ELF-1 (cell line): ENCODE results near the gene NOP14.
A peak's percentile ranks its signal among the peaks of the same experiment; 100 is the strongest.
"Not testable (repeated sequence)": the region's sequence is repeated elsewhere in the genome, so short reads cannot be mapped to it uniquely, and the experiment has no call there.

ENCODE experiments used
- DNase-seq: peaks from one replicate; pipeline ENCODE4 v3.0.0-alpha.2; 2016; ENCODE audit warnings: low read depth, low spot score

NOP14 gene

DNA sequence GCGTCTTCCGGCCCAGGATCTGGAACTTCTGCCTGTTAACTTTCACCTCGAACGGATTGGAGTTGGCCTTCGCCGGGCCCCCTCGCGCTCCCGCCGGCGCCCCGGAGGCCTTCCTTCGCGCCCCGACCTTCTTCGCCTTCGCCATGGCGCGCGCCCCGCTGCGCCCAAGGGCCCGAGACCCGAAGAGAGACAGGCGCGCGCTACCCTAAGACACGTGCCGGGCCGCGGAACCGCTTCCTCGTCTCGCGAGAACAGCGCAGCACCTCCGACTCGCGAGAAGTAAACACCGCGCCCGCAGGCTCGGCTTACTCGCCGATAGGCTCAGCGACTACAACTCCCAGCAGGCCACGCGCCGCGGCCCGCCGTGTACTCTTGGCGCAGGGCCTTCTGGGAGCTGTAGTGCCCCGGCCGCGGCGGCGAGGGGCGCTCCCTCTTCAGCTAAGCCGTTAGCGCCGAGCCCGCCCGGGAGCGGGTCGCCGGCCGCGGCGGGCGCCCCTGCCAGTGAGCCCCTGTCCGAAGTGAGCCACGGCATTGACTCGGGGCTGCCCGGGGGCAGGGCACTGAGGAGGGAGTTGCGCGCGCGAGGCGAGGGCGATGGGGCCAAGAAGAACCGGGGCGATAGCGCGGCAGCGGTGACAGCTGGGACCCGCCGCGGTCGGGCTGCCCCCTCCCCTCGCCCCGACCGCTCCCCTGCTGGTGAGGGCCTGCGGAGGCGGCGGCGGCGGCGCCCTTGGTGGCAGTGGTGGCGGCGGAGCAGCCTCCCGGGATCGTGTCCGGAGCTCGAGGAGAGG, at the start of gene NOP14, which contains the start of gene GRK4:
Gene NOP14 (minus strand): TSS at position 232 of the 791 bp plus-strand sequence. CDS start 87 bp downstream, at position 145.
Gene GRK4 (plus strand): TSS at position 397 of the 791 bp plus-strand sequence. CDS start 500 bp downstream, outside the sequence.
- DNase-seq, result peak; percentile 98

DNA sequence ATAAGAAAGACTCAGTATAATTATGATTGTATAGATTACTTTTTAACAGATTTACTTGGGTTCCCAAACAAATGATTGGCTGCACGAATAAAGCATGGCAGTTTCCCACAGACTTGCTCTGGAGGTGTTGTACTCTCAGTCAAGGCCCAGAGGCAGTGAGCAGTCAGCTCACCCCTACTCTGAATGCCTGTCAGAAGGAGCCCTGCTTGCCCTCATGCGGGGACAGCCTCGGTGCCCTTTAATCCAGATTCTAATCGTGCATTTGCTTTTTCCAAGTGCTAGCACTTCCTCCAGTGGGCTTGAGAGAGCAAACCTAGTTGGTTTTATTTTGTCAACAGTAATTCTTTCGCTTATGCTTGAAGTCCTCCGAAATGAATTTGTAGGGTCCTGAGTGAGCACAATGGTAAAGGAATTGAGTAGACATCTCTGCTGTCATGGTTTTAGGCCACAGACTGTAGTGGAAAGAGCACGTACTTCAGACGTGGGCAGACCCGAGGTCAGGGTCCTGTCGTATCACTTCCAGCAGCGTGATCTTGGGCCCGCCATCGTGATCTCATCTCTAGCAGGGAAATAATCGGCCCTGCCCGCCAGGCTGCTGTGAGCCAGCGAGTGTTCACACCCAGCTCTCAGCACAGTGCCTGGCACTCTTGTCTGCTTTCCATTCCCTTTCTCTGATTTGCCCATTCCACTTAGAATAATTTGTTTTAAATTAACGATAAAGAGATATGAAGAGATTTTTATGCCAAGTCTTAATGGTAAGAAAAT, 48.4 kb upstream of the NOP14 start:
- no peak for DNase-seq

DNA sequence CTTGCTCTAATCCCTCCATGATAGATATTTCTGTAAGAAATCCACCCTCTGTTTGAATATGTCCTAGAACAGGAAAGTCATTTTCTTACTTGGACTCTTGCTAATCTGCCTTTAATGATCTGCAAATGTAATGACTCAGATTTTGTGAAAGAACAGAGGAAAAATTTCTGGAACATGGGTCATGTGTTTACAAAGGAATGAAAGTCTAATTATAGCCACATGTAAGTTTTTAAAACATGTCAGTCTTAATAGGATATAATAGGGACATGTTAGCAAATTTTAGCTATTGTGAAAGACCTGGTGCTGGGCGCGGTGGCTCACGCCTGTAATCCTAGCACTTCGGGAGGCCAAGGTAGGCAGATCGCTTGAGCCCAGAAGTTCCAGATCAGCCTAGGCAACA, 47.8 kb upstream of the NOP14 start:
- no peak for DNase-seq

DNA sequence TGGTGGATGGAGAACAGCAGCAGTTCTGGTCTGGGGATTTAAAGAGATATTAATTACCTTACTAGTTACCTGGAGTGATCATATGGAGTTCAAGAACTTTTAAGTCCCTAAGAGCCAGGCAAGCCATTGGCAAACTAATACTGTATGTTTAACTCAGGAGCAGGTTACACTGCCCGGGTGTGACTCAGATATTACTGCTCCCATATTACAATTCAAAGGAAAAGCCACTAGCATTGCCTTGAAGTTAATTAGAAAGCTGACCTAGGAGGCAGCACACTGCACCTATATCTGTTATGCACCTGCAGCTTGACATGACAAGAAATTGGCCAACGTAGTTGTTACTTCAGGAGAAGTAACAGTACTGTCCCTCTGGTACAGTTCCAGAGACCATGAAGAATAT, 47.4 kb upstream of the NOP14 start:
- DNase-seq, result no peak

DNA sequence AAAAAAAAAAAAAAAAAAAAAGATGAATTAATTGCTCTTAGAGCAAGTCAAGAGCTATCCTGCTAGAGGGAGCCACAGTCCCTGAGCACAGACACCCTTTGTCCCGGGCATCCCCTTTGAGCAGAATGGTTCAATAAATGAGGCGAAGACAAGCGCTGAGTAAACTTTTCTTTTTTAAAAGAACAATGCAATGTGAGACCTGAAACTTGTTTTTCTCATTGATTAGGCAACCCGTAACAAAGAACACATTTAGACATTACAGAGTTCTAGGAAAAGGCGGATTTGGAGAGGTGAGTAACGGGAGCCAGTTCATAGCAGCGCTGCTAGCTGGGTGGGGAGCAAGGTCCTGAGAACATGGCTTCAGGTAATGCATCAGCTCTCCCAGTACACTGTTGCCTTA, 46.2 kb upstream of the NOP14 start:
- DNase-seq, result no peak

DNA sequence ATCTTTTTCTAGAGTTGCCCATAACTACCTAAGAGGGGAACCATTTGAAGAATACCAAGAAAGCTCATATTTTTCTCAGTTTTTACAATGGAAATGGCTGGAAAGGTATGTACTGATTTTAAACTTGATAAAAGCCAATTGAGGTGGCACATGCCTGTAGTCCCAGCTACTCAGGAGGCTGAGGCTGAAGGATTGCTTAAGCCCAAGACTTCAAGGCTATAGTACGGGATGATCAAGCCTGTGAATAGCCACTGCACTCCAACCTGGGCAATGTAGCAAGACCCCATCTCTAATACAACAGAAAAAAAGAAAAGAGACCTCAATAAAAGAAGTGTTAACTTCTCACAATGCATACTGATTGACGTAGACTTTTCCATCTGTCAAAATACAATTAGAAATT, 44.5 kb upstream of the NOP14 start:
- DNase-seq, result no peak

DNA sequence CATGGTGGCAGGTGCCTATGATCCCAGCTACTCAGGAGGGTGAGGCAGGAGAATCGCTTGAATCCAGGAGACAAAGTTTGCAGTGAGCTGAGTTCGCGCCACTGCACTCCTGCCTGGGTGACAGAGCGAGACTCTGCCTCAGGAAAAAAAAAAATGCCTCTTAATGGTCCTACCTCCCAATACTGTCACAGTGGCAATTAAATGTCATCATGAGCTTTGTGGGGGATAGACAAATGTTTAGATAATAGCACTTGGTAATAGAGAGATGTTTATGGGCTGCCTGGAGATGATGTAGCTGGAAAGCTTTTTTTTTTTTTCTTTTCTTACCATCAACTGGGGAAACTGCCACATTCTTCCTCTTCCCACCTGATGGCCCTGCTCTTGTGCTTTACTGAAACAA, 33.2 kb upstream of the NOP14 start:
- DNase-seq, result no peak

DNA sequence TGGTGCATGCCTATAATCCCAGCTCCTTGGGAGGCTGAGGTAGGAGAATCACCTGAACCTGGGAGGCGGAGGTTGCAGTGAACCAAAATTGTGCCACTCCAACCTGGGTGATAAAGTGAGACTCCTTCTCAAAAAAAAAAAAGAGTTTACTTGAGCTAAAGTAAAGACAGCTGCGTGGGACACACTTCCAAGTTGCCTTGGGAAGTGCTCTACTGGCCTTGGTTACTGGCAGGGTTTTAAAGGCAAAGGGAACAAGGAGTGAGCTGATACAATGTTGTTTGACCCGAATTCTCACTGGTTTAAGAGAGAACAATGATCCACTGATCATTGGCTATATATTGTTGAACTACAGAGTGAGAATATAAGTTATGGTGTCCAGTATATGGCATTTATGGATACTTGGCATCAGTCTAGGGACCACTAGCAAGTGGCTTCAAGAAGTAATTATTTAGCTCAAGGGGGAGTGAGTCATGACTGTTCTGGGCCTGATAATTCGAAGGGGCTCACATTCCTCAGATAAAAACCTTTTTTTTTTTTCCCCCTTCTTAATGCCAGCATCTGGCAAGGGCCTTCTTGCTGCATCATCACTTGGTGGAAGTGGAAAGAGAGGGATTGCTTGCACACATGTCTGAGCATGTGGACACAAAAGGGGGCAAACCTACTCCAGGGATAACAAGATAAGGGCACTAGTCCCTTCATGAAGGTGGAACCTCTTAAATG, 32.5 kb upstream of the NOP14 start:
- DNase-seq, result no peak

DNA sequence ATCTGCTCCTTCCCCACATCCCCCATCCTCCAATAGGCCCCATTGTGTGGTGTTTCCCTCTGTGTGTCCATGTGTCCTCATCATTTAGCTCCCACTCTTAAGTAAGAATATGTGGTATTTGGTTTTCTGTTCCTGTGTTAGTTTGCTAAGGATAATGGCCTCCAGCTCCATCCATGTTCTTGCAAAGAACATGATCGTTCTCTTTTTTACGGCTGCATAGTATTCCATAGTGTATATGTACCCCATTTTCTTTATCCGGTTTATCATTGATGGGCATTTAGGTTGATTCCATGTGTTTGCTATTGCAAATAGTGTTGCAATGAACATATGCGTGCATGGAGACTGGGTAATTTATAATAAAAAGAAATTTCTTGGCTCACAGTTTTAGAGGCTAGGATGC, 31.7 kb upstream of the NOP14 start:
- no peak for DNase-seq

DNA sequence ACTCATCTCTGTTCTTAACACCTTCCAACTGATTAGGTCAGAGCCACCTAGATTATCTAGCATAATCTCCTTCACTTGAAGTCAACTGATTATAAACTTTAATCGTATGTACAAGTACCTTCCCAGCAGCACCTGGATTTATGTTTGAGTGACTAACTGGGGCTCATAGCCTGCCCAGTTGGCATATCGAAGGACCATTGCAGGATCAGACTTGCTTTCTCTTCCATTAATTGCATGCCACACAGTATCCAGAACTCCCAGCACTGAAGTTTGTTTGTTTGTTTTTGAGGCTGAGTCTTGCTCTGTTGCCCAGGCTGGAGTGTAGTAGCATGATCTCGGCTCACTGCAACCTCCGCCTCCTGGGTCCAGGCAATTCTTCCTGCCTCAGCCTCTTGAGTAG, 28.0 kb upstream of the NOP14 start:
- DNase-seq, result no peak

DNA sequence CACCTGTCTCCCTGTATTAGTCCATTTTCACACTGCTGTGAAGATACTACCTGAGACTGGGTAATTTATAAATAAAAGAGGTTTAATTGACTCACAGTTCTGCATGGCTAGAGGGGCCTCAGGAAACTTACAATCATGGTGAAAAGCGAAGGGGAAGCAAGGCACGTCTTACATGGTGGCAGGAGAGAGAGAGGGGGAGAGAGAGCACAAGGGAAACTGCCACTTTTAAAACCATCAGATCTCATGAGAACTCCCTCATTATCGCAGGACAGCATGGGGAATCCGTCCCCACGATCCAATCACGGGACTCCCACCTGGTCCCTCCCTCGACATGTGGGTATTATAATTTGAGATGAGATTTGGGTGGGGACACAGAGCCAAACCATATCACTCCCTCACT, 20.5 kb upstream of the NOP14 start:
- not testable (repeated sequence) for DNase-seq

DNA sequence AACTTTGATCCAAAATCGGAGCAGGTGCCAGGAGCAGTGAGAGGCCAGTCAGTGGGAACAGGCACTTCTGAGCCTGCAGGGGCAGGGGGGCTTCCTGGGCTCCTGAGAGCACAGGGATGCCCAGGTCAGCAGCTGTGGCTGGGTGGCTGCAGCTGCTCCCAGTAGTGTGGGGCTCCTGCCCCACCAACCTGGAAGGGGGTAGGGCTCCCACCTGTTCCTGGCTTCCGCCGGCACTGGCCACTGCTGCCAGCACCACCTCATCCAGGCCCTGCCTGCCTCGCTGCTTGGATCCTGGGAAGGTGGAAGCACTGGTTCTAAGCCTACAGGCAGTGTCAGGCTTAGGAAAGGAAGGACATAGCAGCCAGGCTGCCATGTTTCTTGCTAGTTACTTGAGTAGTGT, 18.8 kb upstream of the NOP14 start:
- DNase-seq, result no peak

DNA sequence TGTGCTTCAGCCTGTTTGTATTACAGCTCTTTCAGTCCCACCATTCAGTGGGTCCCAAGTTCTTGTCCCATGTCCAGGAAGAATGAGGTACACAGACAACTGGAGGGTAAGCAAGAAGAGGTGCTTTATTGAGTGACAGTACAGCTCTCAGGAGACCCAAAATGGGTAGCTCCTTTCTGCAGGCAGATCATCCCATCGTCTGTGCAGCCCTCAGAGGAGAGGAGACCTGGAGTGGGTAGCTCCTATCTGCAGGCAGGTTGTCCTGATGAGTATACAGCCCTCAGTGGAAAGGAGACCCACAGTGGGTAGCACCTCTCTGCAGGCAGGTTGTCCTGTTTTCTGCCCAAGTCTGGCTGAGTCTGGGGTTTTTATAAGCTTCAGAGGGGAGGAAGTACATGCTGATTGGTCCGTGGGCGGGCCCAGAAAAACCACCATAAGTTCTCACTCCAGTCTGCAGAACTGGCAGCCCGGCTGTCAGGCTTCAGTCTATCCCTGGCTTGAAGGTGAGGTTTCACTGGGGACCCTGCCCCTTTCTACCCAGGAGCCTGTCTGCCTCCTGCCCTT, 18.1 kb upstream of the NOP14 start:
- no peak for DNase-seq

DNA sequence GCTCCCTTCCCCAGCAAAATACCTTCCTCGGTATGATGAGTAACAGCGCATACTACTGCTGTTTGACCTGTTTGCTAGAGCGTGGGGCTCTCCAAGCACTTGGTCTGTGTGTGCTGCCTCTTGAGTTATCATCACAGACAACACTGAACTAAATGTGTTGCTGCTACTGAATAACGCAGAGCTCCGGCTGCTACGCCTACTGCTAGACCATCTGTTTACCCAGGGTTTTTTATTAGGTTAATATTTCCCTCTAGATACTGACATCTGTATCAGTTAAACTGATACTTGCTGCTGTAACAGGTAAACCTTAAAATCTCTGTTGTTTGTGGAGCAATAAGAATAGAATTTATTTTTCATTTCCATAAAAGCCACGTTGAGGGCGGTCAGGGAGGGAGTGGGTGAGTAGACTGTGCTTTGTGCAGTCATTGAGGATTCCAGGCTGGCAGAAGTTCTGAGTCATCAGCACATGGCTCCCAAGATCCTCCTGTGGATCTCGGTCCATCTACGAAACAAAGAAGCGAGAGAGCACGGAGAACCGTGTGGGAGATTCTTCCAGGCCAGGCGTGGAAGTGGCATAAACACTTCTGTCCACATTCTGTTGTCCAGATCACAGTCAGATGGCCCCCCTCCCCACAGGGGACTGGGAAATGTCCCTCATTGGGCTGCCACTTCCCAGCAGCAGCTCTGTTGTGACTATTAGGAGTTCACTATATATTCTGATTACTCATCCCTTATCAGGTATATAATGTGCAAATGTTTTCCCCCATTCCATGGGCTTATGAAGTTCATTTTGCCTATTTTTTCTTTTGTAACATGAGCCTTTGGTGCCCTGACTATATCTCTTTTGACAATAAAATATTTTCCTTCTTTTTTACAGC, 14.2 kb upstream of the NOP14 start:
- DNase-seq, result peak; percentile 26

DNA sequence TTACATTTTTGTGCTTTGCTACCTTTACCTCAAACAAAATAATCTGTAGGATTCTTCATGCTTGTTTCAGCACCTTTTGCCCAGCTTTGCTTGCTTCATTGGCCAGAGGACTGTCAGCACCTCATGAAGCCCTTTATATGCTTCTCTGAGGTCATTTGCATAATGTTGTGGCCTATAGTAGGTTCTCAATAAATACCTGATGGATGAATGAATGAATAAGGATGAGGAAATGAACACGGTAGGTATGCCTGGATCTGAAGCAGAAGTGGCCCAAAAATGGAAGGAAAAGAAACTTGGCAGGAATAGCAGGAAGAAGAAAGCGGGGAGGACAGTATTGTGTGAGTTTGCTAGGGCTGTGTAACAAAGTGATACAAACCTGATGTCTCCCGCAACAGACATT, 8.1 kb upstream of the NOP14 start:
- DNase-seq, result no peak

DNA sequence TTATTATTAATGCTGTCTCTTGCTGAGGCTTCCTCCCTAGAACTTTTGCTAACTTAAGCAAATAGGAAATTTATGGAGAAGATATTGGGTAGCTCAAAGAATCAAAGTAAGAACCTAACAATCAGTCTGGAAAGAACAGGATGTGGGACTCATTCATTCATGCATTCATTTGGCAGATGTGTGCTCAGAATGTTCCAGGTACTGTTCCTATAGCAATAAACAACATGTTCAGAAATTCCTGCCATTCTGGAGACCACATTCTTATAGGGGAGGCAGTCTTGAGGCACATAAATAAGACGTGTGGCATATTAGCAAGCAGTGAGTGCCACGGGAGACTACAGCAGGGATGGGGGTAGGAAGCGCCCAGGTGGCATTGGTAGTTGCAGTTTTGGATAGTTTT, 5.2 kb upstream of the NOP14 start:
- DNase-seq, result no peak

DNA sequence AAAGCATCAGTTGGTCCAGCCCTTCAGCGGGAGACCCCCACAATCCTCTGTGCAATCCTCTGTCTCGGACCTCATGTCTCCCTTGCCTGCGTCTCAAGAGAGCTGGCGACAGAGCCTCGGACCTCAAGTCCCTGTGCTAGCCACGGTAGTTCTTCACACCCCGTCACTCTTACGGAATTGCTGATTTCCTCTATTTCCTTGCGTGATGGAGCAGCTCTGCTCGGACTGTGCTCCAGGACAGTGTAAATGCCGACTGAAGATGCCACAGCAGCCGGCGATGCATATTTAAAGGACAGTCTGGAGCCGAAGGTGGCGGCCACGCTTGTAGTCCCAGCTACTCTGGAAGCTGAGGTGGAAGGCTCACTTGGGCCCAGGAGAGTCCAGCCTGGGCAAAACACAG, 2.1 kb upstream of the NOP14 start:
- DNase-seq, result no peak

DNA sequence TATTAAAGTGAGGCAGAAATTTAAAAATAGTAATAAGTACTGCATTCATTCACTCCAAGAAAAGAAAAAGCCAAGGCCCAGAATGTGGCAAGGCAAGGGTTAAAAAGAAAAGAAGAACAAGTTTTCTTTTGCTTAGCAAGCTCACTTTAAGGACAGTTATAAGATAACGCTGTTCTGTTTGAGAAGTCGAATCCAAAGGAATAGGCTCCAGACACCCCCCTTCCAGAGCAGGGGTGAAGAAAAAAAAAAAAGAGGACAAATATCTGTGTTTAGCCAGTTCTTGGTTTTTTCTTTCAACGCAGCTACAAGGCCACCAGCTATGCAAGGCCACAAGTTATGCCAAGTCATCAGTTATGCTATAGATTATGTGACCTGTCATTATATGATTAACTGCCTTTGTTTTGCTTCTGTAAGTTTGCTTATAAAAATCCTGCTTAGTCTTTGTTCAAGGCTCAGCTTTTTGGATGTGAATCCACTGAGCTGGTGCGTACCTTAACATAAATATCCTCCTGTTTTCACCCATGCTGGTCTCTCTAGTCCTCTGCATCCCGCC, 1.6 kb upstream of the NOP14 start:
- no peak for DNase-seq

DNA sequence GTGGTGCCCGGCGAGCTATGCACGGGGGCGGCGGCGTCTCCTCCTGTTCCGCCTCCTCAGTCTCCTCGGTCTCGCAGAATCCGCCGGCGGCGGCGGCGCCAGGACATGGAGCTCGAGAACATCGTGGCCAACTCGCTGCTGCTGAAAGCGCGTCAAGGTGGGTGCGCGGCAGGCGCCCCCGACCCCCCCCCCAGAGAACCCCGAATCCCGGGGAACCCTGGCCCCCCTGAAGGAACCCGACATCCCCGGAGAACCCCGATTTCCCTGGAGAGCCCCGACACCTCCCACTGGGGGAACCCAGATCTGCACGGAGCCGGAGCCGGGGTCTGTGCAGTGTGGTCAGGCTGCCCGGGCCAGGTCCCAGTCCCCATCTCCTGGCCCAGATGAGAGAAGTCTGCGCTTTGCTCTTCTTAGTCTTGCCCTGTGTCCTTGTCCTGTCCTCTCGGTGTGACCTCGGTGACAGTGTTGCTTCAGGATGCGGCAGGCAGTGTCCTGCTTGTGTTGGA, 813 bp upstream of the NOP14 start:
- no peak for DNase-seq

DNA sequence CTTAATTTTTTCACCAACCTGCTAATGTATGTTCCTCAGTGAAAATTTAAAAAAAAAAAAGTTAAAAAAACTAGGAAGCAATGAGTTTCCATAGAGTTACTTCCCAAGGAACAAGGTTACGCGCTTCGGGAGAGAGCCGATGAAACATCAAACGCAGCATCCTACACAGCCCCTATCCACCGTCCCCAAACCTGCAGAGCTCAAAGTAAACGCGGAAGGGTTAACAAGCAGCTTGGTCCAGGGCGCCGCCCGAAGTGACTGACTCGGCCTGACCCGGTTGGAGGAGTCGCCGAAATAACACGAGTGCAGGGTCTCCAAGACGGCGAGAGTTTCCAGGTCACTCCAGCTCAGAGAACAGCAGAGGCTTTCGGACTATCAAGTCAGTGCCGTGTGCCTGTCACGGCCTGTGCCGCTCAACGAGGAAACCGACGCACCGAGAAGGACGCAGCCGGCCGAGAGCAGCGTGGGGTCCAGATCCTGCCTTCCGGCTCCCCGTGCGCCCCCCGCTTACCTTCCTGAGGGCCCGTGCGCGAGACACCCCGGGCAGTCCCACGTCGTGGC, 512 bp downstream of the NOP14 start:
- DNase-seq, result peak; percentile 79
